ENCODE data around the gene SMPD1.
A peak's percentile ranks its signal among the peaks of the same experiment; 100 is the strongest.

Gene SMPD1

DNA sequence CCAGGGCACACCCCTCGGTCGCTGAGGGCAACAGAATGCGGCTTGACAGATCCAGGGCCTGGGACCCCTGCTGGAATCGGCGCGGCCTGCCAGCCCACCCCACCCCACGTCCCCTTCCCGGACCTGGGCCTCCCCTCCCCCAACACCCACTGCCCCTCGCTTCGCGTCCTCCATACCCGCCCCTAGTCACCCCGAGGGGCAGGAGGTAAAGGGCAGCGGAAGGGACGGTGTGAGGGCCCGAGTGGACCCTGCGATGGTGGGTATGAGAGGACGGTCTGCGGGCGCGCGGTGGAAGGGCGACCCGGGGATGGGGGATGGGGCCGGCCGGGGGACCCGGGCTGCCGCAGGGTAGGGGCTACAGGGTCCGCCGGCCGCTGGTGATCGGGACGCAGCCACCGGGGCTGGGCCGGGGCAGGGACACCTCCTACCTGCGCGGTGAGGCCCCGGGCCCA, 28.3 kb downstream of the SMPD1 start:
- Histone ChIP-seq H3K27me3 (replicated peaks; ENCODE audit: insufficient read depth, low read length) (peaks cover 19% of the 10 kb centered on the region), H3K36me3 (replicated peaks; ENCODE audit: insufficient read depth, low read length) (no peaks in the 10 kb centered on the region), H2AFZ (ENCODE audit: low read length) (0 out of 2 replicates have a peak overlapping the region, but pooled peaks have one; percentile 29), H3F3A (ENCODE audit: insufficient read depth, low read length) (no peaks in the 10 kb centered on the region), H3K4me3 (ENCODE audit: low read length) (peak overlapping the region; percentile 74), H3K9me2 (replicated peaks; ENCODE audit: insufficient read depth, low read length) (no peaks in the 10 kb centered on the region), H4K20me1 (ENCODE audit: insufficient read depth, low read length) (no peaks in the 10 kb centered on the region), H3K27ac (ENCODE audit: low read length) (no peak overlapping the region), H3K4me1 (ENCODE audit: low read length) (0 out of 2 replicates have a peak, but pooled peaks cover 9% of the 10 kb centered on the region), H3K9ac (ENCODE audit: low read length) (no peak overlapping the region), H3K79me2 (ENCODE audit: low read length) (no peaks in the 10 kb centered on the region), H3K4me2 (ENCODE audit: low read depth, low read length) (peak overlapping the region; percentile 81; the same call in 1 of the 2 replicates), H3K9me3 (replicated peaks; ENCODE audit: insufficient read depth, low read length) (no peaks in the 10 kb centered on the region)
- no peak for DNase-seq
- TF ChIP-seq EZH2 (optimal IDR thresholded peaks at IDR 0.05; ENCODE audit: low read depth, low read length) (no peak), EZH2phosphoT487 (IDR thresholded peaks at IDR 0.05; ENCODE audit: low read length) (no peak)
- TF ChIP-seq, protein P1, sequence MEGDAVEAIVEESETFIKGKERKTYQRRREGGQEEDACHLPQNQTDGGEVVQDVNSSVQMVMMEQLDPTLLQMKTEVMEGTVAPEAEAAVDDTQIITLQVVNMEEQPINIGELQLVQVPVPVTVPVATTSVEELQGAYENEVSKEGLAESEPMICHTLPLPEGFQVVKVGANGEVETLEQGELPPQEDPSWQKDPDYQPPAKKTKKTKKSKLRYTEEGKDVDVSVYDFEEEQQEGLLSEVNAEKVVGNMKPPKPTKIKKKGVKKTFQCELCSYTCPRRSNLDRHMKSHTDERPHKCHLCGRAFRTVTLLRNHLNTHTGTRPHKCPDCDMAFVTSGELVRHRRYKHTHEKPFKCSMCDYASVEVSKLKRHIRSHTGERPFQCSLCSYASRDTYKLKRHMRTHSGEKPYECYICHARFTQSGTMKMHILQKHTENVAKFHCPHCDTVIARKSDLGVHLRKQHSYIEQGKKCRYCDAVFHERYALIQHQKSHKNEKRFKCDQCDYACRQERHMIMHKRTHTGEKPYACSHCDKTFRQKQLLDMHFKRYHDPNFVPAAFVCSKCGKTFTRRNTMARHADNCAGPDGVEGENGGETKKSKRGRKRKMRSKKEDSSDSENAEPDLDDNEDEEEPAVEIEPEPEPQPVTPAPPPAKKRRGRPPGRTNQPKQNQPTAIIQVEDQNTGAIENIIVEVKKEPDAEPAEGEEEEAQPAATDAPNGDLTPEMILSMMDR (IDR thresholded peaks at IDR 0.05; ENCODE audit: low read length), result no peak

DNA sequence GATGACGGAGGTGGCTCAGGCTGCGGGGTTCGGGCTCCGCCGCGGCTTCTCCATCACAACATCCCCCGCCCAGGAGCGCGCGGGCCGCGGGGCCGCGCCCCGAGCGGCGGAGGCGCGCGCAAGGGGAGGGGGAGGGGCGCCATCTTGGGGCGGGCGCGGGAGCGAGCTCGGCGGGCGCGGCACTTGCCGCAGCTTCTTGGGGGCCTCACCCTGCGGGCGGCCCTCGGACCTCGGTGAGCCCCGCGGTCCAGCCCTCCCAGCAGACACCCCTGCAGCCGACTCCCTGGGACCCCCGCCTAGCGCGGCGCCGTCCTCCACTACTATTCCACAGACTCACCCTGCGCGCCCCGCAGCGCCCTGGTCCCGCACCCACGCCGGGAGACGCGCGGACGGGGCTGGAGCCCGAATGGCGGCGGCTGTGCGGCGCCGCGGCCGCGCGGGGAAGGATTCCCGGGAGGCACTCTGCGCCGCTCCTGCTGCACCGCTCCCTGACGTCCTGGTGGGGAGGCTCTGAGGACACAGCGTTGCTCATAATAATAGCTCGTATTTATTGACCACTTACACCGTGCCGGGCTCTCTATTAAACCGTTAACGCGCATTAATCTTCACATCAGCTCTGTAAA, 28.8 kb downstream of the SMPD1 start, which contains the start of gene APBB1:
TSS of gene APBB1 (minus strand) at position 86 of the 623 bp plus-strand sequence. CDS start 7,747 bp downstream, outside the sequence.
- peak; percentile 36 for DNase-seq

DNA sequence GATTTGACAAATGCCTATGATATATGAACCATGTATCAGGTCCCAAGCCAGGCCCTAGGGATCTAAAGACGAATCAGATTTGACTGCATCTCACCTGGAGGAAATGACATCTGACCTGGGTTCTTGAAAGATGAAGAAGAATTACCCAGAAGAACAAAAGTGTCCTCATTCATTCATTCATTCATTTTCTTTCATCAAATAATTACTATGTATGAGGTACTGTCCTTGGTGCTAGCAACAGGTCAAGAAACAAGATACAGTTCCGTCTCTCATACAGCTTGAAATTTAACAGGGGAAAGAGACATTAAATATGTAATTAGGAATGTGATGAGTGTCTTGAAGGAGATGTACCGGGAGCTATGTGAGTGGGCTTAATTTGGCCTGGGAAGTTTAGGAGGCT, 30.4 kb downstream of the SMPD1 start:
- H2AFZ ChIP-seq (ENCODE audit: low read length), result no peak overlapping the region
- no peak for DNase-seq
- no peaks in the 10 kb centered on the region for H4K20me1 ChIP-seq (ENCODE audit: insufficient read depth, low read length)
- no peaks in the 10 kb centered on the region for H3K9me3 ChIP-seq (replicated peaks; ENCODE audit: insufficient read depth, low read length)
- H3K27me3 ChIP-seq (replicated peaks; ENCODE audit: insufficient read depth, low read length), result peaks cover 19% of the 10 kb centered on the region
- H3K27ac ChIP-seq (ENCODE audit: low read length), result no peak overlapping the region
- H3K4me1 ChIP-seq (ENCODE audit: low read length), result 0 out of 2 replicates have a peak, but pooled peaks cover 3% of the 10 kb centered on the region
- H3K4me3 ChIP-seq (ENCODE audit: low read length), result no peak overlapping the region
- H3K79me2 ChIP-seq (ENCODE audit: low read length), result no peaks in the 10 kb centered on the region
- no peak overlapping the region for H3K4me2 ChIP-seq (ENCODE audit: low read depth, low read length)
- TF ChIP-seq, protein P1 (IDR thresholded peaks at IDR 0.05; ENCODE audit: low read length), result no peak
- TF ChIP-seq EZH2 (optimal IDR thresholded peaks at IDR 0.05; ENCODE audit: low read depth, low read length) (no peak), EZH2phosphoT487 (IDR thresholded peaks at IDR 0.05; ENCODE audit: low read length) (no peak)
- no peaks in the 10 kb centered on the region for H3F3A ChIP-seq (ENCODE audit: insufficient read depth, low read length)
- H3K36me3 ChIP-seq (replicated peaks; ENCODE audit: insufficient read depth, low read length), result no peaks in the 10 kb centered on the region
- H3K9me2 ChIP-seq (replicated peaks; ENCODE audit: insufficient read depth, low read length), result no peaks in the 10 kb centered on the region
- no peak overlapping the region for H3K9ac ChIP-seq (ENCODE audit: low read length)

More for the DNA sequence above, 28.8 kb downstream of the SMPD1 start, which contains the start of gene APBB1:
- Histone ChIP-seq H3K27me3 (replicated peaks; ENCODE audit: insufficient read depth, low read length) (peaks cover 19% of the 10 kb centered on the region), H3K36me3 (replicated peaks; ENCODE audit: insufficient read depth, low read length) (no peaks in the 10 kb centered on the region), H3K9me3 (replicated peaks; ENCODE audit: insufficient read depth, low read length) (no peaks in the 10 kb centered on the region), H3F3A (ENCODE audit: insufficient read depth, low read length) (no peaks in the 10 kb centered on the region), H3K4me3 (ENCODE audit: low read length) (peak within 1 kb of the TSS; percentile 74), H3K4me2 (ENCODE audit: low read depth, low read length) (peak within 1 kb of the TSS; percentile 81), H3K27ac (ENCODE audit: low read length) (no peak within 1 kb of the TSS), H3K4me1 (ENCODE audit: low read length) (0 out of 2 replicates have a peak, but pooled peaks cover 9% of the 10 kb centered on the region), H3K79me2 (ENCODE audit: low read length) (no peaks in the 10 kb centered on the region), H4K20me1 (ENCODE audit: insufficient read depth, low read length) (no peaks in the 10 kb centered on the region), H2AFZ (ENCODE audit: low read length) (peak within 1 kb of the TSS; percentile 73), H3K9ac (ENCODE audit: low read length) (peak within 1 kb of the TSS; percentile 43; the same call in 1 of the 2 replicates), H3K9me2 (replicated peaks; ENCODE audit: insufficient read depth, low read length) (no peaks in the 10 kb centered on the region)
- TF ChIP-seq, protein P1 (IDR thresholded peaks at IDR 0.05; ENCODE audit: low read length), result 0 out of 2 replicates have a peak, but pooled peaks have one; percentile 4
- no peak for TF ChIP-seq EZH2 (optimal IDR thresholded peaks at IDR 0.05; ENCODE audit: low read depth, low read length)
